ENCODE results near the gene SMDT1. TPM values are rescaled to one million over a fixed set of nuclear protein-coding genes. Genes with fewer than 3 reads are reported as not detected.

The SMDT1 gene
- total and polyA plus RNA-seq, 9 of the 15 experiments (the other 6 are each of a cell fraction or from before 2014, with no cell fraction given): 7.9 to 65.2 (median 14.3) TPM

- no peaks in the 10 kb centered on the region; the same call in none of the 2 replicates for H3K9me3 ChIP-seq (replicated peaks; ENCODE audit: control insufficient read depth, insufficient read depth, low read depth, low read length)
- FAIRE-seq (peak; percentile 29), ATAC-seq (no peak), DNase-seq (ENCODE audit: extremely low read depth in 1 of 4, low spot score in 3 of 4) (no peak)
- 91% methylated on average over 1 of the region's 1 CpG for WGBS (ENCODE audit: insufficient coverage, low coverage, missing lambda C conversion rate)
- no peaks in the 10 kb centered on the region for H3K9me1 ChIP-seq (ENCODE audit: control insufficient read depth, insufficient read depth, low read length)
- in situ Hi-C loops (cut with MboI): no loop called here
- POLR2A ChIA-PET: no interaction called here
- no TSS peak for BruUV-seq (replicated peaks)
- H3K27ac ChIP-seq (ENCODE audit: extremely low read depth, low read depth, low read length): no peak overlapping the region
- CTCF ChIA-PET (ENCODE audit: low intra/inter-chr PET ratio): no interaction called here
- H3K36me3 ChIP-seq (ENCODE audit: control insufficient read depth, insufficient read depth, low read length): peaks cover 24% of the 10 kb centered on the region; the same call in 2 of the 3 replicates
- H3K79me2 ChIP-seq (ENCODE audit: control insufficient read depth, insufficient read depth, low read length): no peaks in the 10 kb centered on the region
- TF ChIP-seq SMARCC2 (IDR thresholded peaks at IDR 0.05; ENCODE audit: low read depth) (no peak), MAFF (IDR thresholded peaks at IDR 0.05; ENCODE audit: low read length) (no peak), TRIM28 (IDR thresholded peaks at IDR 0.05) (peak; percentile 91), SMAD3 (CRISPR knock-in tag; conservative IDR thresholded peaks at IDR 0.05) (no peak), ZNF699 (CRISPR knock-in tag; IDR thresholded peaks at IDR 0.05; ENCODE audit: insufficient replicate concordance) (no peak), GABPB1 (CRISPR knock-in tag; IDR thresholded peaks at IDR 0.05) (no peak), ZEB2 (IDR thresholded peaks at IDR 0.05) (0 out of 2 replicates have a peak, but pooled peaks have one; percentile 14), GTF3C2 (IDR thresholded peaks at IDR 0.05; ENCODE audit: borderline replicate concordance, extremely low read depth, insufficient read length) (no peak), ZNF280A (IDR thresholded peaks at IDR 0.05; ENCODE audit: low read depth, partially characterized antibody) (peak; percentile 58), CBX5 (IDR thresholded peaks at IDR 0.05; ENCODE audit: borderline replicate concordance, low read depth) (peak; percentile 70; the same call in 1 of the 2 replicates)
- H4K20me1 ChIP-seq (replicated peaks; ENCODE audit: control insufficient read depth, insufficient read depth, low read length): no peaks in the 10 kb centered on the region
- no peak overlapping the region for H3K9ac ChIP-seq (ENCODE audit: insufficient read depth in 1 of 2, low read depth in 2 of 2, low read length in 2 of 2)
- no peaks in the 10 kb centered on the region for H3K4me1 ChIP-seq (replicated peaks in 1 of 2; ENCODE audit: control insufficient read depth in 2 of 2, insufficient read depth in 2 of 2, low read length in 2 of 2)
- H3K4me2 ChIP-seq (ENCODE audit: insufficient read depth, low read length): no peak overlapping the region
- intact Hi-C loops (cut with micrococcal nuclease): no loop called here
- H3K4me3 ChIP-seq: no peak overlapping the region
- no peaks in the 10 kb centered on the region for H3K27me3 ChIP-seq (ENCODE audit: control insufficient read depth in 2 of 2, insufficient read depth in 2 of 2, low read length in 2 of 2)
- no peak overlapping the region for H2AFZ ChIP-seq (ENCODE audit: low read depth, low read length)
These were observed 22.6 kb upstream of the SMDT1 start for GRCh38 chr22:42056757-42057511.

All from K562 (cell line).